HCT116 (cell line): ENCODE data around the gene CALU. TPM values are rescaled to one million over a fixed set of nuclear protein-coding genes. Genes with fewer than 3 reads are reported as not detected.

Experiments
- ATAC-seq: fragments of 200-7000 bp; cut with Tn5 transposase; 2 replicates; pipeline ENCODE4 v1.9.1; 2020; ENCODE audit warnings: mild to moderate bottlenecking, moderate library complexity
- BruUV-seq: library from RNA; stranded (reverse); fragments of 400-500 nt; replicated peaks from 2 replicates; lab custom pipeline; 2021; lab: Mats Ljungman, UMichigan
- CTCF ChIA-PET: fragments of 300-600 bp; sonication (Branson Sonifier 250); formaldehyde crosslinking; loops from one replicate; lab custom pipeline; 2021; ENCODE audit warnings: antibody characterized with exemption; lab: Charles Lee
- POLR2A ChIA-PET: fragments of 300-600, 350-600 bp; sonication (Branson Sonifier 250); formaldehyde crosslinking; loops from one replicate; lab custom pipeline; 2021; ENCODE audit warnings: antibody characterized with exemption; lab: Charles Lee
- RAD21 ChIA-PET, 2 experiments: fragments of 300-600 bp; sonication (Branson Sonifier 250); formaldehyde crosslinking; loops; one replicate each; lab custom pipeline; 2023; ENCODE audit warnings: low total read pairs in 2 of 2; ENCODE audit not compliant: uncharacterized antibody in 2 of 2, unreplicated experiment in 2 of 2, low non-redundant PET in 1 of 2; lab: Charles Lee
- DNase-seq: peaks from one replicate; pipeline ENCODE4 v3.0.0-alpha.2; 2010; ENCODE audit warnings: low read depth, low spot score
- H2AFZ ChIP-seq: fragments of 200-600 bp; shearing (Covaris generic), sonication (generic); 2 replicates; pipeline ENCODE4 v1.6.1; 2017; ENCODE audit warnings: low read depth, mixed run types, mixed read lengths, antibody characterized with exemption, low read length; ENCODE audit not compliant: poor library complexity, severe bottlenecking
- H3K27ac ChIP-seq: 2 replicates; pipeline ENCODE4 v1.5.1; 2012; ENCODE audit warnings: low read depth, low read length
- H3K27me3 ChIP-seq: fragments of 200-600 bp; sonication (generic); 2 replicates; pipeline ENCODE4 v1.6.1; 2016; ENCODE audit warnings: mixed run types, low read length, mixed read lengths; ENCODE audit not compliant: insufficient read depth
- H3K36me3 ChIP-seq, 2 experiments: fragments of 200-500 bp in 1 of 2; fragments of 200-600 bp in 1 of 2; sonication (Bioruptor generic) in 1 of 2; sonication (generic) in 1 of 2; 2 replicates each; pipeline versions ENCODE4 v1.5.1 to v1.6.1; 2014 to 2016; ENCODE audit warnings: low read length in 2 of 2, inconsistent platforms in 1 of 2, mixed read lengths in 1 of 2, mixed run types in 1 of 2; ENCODE audit not compliant: insufficient read depth in 2 of 2, control insufficient read depth in 1 of 2
- H3K4me1 ChIP-seq, 2 experiments: fragments of 200-600 bp in 1 of 2; sonication (generic) in 1 of 2; 2 replicates each; pipeline versions ENCODE4 v1.5.1 to v1.6.1; 2012 to 2017; ENCODE audit warnings: low read length in 2 of 2, inconsistent platforms in 1 of 2, mild to moderate bottlenecking in 1 of 2, mixed read lengths in 1 of 2, mixed run types in 1 of 2, moderate library complexity in 1 of 2; ENCODE audit not compliant: insufficient read depth in 2 of 2, control insufficient read depth in 1 of 2
- H3K4me2 ChIP-seq: fragments of 200-600 bp; sonication (generic); 2 replicates; pipeline ENCODE4 v1.6.1; 2017; ENCODE audit warnings: mixed run types, low read length, mixed read lengths
- H3K4me3 ChIP-seq, 2 experiments: fragments of 200-600 bp in 1 of 2; sonication (generic) in 1 of 2; replicated peaks in 1 of 2; 2 replicates each; pipeline ENCODE4 v1.5.1; 2011 to 2016; ENCODE audit warnings: low read length in 2 of 2, control low read depth in 1 of 2, low read depth in 1 of 2, mild to moderate bottlenecking in 1 of 2, mixed read lengths in 1 of 2, mixed run types in 1 of 2
- H3K79me2 ChIP-seq: fragments of 200-600 bp; sonication (generic); 2 replicates; pipeline ENCODE4 v1.6.1; 2017; ENCODE audit warnings: mild to moderate bottlenecking, mixed run types, low read length, moderate library complexity, mixed read lengths; ENCODE audit not compliant: insufficient read depth
- H3K9ac ChIP-seq: fragments of 200-600 bp; sonication (generic); 2 replicates; pipeline ENCODE4 v1.6.1; 2016; ENCODE audit warnings: low read length, mixed read lengths
- H3K9me2 ChIP-seq: fragments of 200-600 bp; sonication (generic), shearing (Covaris generic); 2 replicates; pipeline ENCODE4 v1.6.1; 2017; ENCODE audit warnings: mixed run types, mild to moderate bottlenecking, moderate library complexity; ENCODE audit not compliant: insufficient read depth
- H3K9me3 ChIP-seq, 2 experiments: fragments of 200-500 bp in 1 of 2; fragments of 200-600 bp in 1 of 2; sonication (Bioruptor generic) in 1 of 2; sonication (generic) in 1 of 2; 2 replicates each; pipeline ENCODE4 v1.6.1; 2014 to 2017; ENCODE audit warnings: low read length in 2 of 2, mixed read lengths in 2 of 2, inconsistent platforms in 1 of 2, low read depth in 1 of 2, mild to moderate bottlenecking in 1 of 2, mixed run types in 1 of 2, moderate library complexity in 1 of 2; ENCODE audit not compliant: control insufficient read depth in 1 of 2, insufficient read depth in 1 of 2
- H4K20me1 ChIP-seq: fragments of 200-600 bp; sonication (generic), shearing (Covaris generic); 2 replicates; pipeline ENCODE4 v1.6.1; 2017; ENCODE audit warnings: mixed run types, mild to moderate bottlenecking, moderate library complexity; ENCODE audit not compliant: insufficient read depth
- CBX3 ChIP-seq: IDR thresholded peaks from 2 replicates; pipeline ENCODE4 v1.6.1; 2012; ENCODE audit warnings: low read depth
- EGR1 ChIP-seq: IDR thresholded peaks from 2 replicates; pipeline ENCODE4 v1.6.1; 2012; ENCODE audit warnings: low read depth
- ELF1 ChIP-seq: IDR thresholded peaks from 2 replicates; pipeline ENCODE4 v1.6.1; 2012; ENCODE audit warnings: low read depth, borderline replicate concordance
- EZH2phosphoT487 ChIP-seq: fragments of 200-600 bp; IDR thresholded peaks from 2 replicates; pipeline ENCODE4 v1.6.1; 2018; ENCODE audit warnings: antibody characterized with exemption, borderline replicate concordance
- FOSL1 ChIP-seq: IDR thresholded peaks from 2 replicates; pipeline ENCODE4 v1.6.1; 2012; ENCODE audit warnings: low read depth
- JUND ChIP-seq: IDR thresholded peaks from 2 replicates; pipeline ENCODE4 v1.6.1; 2012
- POLR2A ChIP-seq: IDR thresholded peaks from 2 replicates; pipeline ENCODE4 v1.7.0; 2011; ENCODE audit warnings: borderline replicate concordance; ENCODE audit not compliant: insufficient read depth, insufficient read length; ENCODE audit errors: extremely low read depth
- RAD21 ChIP-seq: IDR thresholded peaks from 2 replicates; pipeline ENCODE4 v1.6.1; 2012; ENCODE audit warnings: low read depth, mild to moderate bottlenecking
- SIN3A ChIP-seq: IDR thresholded peaks from 2 replicates; pipeline ENCODE4 v1.6.1; 2012; ENCODE audit warnings: low read depth
- SP1 ChIP-seq: IDR thresholded peaks from 2 replicates; pipeline ENCODE4 v1.6.1; 2012; ENCODE audit warnings: low read depth
- YY1 ChIP-seq: IDR thresholded peaks from 2 replicates; pipeline ENCODE4 v1.6.1; 2011; ENCODE audit warnings: low read length, low read depth, moderate library complexity, mild to moderate bottlenecking; ENCODE audit not compliant: insufficient replicate concordance; ENCODE audit errors: extremely low read depth
- ZFX ChIP-seq: fragments of 450-650 bp; IDR thresholded peaks from 2 replicates; pipeline ENCODE4 v1.6.1; 2017
- ZNF274 ChIP-seq: fragments of 200-500 bp; sonication (Bioruptor generic); IDR thresholded peaks from 2 replicates; pipeline ENCODE4 v1.6.1; 2014; ENCODE audit warnings: mild to moderate bottlenecking, low read depth, low read length, inconsistent platforms
- intact Hi-C: fragments of 100-400 bp; cut with micrococcal nuclease; formaldehyde crosslinking; loops from 2 replicates; pipeline ENCODE4 v1.10.0; 2022
- total RNA-seq: library from RNA; stranded (reverse); gene quantifications from one replicate; pipeline ENCODE4 v1.2.1, GENCODE V29; 2021; ENCODE audit not compliant: unreplicated experiment
- TF ChIP-seq, protein P1 (sequence below): IDR thresholded peaks from 2 replicates; pipeline ENCODE4 v1.6.1; 2012; ENCODE audit warnings: low read depth
- TF ChIP-seq, protein P2 (sequence below): IDR thresholded peaks from 2 replicates; pipeline ENCODE4 v1.6.1; 2011; ENCODE audit warnings: mild to moderate bottlenecking, low read length, moderate library complexity; ENCODE audit not compliant: insufficient replicate concordance; ENCODE audit errors: extremely low read depth
- TF ChIP-seq, protein P3 (sequence below): IDR thresholded peaks from 2 replicates; pipeline ENCODE4 v1.6.1; 2012

CALU gene
- total RNA-seq, 1 experiment from 2014 or later: 106 TPM

DNA sequence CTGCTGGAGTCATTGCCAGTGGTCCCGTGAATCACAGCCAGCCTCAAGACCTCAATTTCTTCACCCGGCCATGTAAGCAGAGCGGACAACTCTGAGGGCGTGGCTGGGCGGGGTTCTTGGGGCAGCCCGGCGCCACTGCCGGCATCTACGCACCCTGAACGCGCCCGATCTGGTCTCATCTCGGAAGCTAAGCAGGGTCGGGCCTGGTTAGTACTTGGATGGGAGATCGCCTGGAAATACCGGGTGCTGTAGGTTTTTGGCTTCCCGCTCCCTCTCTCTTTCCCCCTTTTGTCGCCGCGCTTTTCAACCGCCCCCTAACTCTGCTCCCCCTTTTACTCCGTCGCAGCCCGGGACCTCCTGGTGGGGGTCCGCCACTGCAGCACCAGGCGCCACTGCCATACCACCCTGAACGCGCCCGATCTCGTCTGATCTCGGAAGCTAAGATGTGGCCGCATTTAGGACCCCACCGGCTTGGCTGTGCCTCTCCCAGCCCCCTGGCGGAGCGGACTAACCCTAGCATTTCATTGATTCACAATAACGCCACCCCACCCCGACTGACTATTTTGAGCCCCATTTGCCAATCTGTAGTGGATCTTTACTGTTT lies 41.8 kb upstream of the CALU start:
- no peaks in the 10 kb centered on the region for H3K9me3 ChIP-seq
- intact Hi-C loops: no loop called here
- ChIA-PET RAD21 (no interaction called here), CTCF (no interaction called here), POLR2A (no interaction called here)
- BruUV-seq: no TSS peak
- no peak overlapping the region for H3K4me3 ChIP-seq
- DNase-seq: no peak
- no peaks in the 10 kb centered on the region for H3K9me2 ChIP-seq
- H3K27ac ChIP-seq: no peak overlapping the region
- no peaks in the 10 kb centered on the region for H3K27me3 ChIP-seq
- H3K36me3 ChIP-seq: no peaks in the 10 kb centered on the region
- H4K20me1 ChIP-seq: no peaks in the 10 kb centered on the region
- no peak for TF ChIP-seq SIN3A
- TF ChIP-seq RAD21: no peak
- no peak for TF ChIP-seq EGR1
- no peak for TF ChIP-seq ZFX
- TF ChIP-seq, protein P1, sequence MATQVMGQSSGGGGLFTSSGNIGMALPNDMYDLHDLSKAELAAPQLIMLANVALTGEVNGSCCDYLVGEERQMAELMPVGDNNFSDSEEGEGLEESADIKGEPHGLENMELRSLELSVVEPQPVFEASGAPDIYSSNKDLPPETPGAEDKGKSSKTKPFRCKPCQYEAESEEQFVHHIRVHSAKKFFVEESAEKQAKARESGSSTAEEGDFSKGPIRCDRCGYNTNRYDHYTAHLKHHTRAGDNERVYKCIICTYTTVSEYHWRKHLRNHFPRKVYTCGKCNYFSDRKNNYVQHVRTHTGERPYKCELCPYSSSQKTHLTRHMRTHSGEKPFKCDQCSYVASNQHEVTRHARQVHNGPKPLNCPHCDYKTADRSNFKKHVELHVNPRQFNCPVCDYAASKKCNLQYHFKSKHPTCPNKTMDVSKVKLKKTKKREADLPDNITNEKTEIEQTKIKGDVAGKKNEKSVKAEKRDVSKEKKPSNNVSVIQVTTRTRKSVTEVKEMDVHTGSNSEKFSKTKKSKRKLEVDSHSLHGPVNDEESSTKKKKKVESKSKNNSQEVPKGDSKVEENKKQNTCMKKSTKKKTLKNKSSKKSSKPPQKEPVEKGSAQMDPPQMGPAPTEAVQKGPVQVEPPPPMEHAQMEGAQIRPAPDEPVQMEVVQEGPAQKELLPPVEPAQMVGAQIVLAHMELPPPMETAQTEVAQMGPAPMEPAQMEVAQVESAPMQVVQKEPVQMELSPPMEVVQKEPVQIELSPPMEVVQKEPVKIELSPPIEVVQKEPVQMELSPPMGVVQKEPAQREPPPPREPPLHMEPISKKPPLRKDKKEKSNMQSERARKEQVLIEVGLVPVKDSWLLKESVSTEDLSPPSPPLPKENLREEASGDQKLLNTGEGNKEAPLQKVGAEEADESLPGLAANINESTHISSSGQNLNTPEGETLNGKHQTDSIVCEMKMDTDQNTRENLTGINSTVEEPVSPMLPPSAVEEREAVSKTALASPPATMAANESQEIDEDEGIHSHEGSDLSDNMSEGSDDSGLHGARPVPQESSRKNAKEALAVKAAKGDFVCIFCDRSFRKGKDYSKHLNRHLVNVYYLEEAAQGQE: no peak
- TF ChIP-seq JUND: no peak
- H3K9ac ChIP-seq: no peak overlapping the region
- no peak overlapping the region for H2AFZ ChIP-seq
- peaks cover 0 to 15% of the 10 kb centered on the region in 2 experiments; a peak in 2 of 4 replicates for H3K4me1 ChIP-seq
- no peak for ATAC-seq
- no peak overlapping the region for H3K4me2 ChIP-seq
- no peaks in the 10 kb centered on the region for H3K79me2 ChIP-seq

DNA sequence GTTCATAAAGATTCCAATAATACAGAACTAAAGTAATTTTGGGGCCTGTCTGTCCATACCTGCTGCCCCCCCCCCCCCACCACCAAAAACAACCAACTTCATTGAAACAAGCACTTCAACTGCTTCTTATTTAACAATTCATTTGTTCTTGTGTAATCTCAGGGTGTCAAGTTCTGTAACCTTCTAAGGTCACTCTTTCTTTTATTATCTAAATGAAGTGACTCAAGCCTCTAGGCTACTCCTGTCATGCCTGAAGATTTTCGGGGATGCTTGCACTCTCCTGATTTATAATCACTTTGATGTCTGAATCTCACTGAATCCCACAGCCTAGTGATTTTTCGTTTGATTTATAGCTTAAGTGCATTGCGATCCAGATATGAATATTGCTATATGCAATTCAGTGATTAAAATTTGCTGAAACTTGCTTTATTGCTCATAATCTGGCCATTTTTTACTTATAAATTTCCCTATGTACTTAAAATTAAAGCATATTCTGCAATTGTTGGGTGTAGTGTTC lies 39.9 kb upstream of the CALU start:
- Histone ChIP-seq H3K79me2 (no peaks in the 10 kb centered on the region), H3K4me1 (peaks cover 0 to 15% of the 10 kb centered on the region in 2 experiments; a peak in 2 of 4 replicates), H3K9me3 (no peaks in the 10 kb centered on the region), H3K9ac (no peak overlapping the region), H3K9me2 (no peaks in the 10 kb centered on the region), H4K20me1 (no peaks in the 10 kb centered on the region), H3K27ac (no peak overlapping the region), H3K36me3 (no peaks in the 10 kb centered on the region), H2AFZ (no peak overlapping the region), H3K4me2 (no peak overlapping the region), H3K4me3 (no peak overlapping the region), H3K27me3 (no peaks in the 10 kb centered on the region)
- POLR2A ChIA-PET: no interaction called here
- DNase-seq (no peak), ATAC-seq (no peak)
- RAD21 ChIA-PET: no interaction called here
- intact Hi-C loops: no loop called here
- BruUV-seq: no TSS peak
- no peak for TF ChIP-seq SIN3A
- no peak for TF ChIP-seq YY1
- no peak for TF ChIP-seq FOSL1
- TF ChIP-seq EZH2phosphoT487: no peak
- TF ChIP-seq JUND: no peak
- no peak for TF ChIP-seq POLR2A
- no peak for TF ChIP-seq CBX3
- TF ChIP-seq ZFX: no peak
- TF ChIP-seq ZNF274: no peak
- TF ChIP-seq, protein P2, sequence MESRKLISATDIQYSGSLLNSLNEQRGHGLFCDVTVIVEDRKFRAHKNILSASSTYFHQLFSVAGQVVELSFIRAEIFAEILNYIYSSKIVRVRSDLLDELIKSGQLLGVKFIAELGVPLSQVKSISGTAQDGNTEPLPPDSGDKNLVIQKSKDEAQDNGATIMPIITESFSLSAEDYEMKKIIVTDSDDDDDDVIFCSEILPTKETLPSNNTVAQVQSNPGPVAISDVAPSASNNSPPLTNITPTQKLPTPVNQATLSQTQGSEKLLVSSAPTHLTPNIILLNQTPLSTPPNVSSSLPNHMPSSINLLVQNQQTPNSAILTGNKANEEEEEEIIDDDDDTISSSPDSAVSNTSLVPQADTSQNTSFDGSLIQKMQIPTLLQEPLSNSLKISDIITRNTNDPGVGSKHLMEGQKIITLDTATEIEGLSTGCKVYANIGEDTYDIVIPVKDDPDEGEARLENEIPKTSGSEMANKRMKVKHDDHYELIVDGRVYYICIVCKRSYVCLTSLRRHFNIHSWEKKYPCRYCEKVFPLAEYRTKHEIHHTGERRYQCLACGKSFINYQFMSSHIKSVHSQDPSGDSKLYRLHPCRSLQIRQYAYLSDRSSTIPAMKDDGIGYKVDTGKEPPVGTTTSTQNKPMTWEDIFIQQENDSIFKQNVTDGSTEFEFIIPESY: no peak
- TF ChIP-seq ELF1: no peak
- no peak for TF ChIP-seq RAD21
- no peak for TF ChIP-seq SP1
- TF ChIP-seq, protein P3, sequence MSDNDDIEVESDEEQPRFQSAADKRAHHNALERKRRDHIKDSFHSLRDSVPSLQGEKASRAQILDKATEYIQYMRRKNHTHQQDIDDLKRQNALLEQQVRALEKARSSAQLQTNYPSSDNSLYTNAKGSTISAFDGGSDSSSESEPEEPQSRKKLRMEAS: no peak
- CTCF ChIA-PET: no interaction called here
